ENCODE data around the gene CSRP2.

Gene CSRP2

GRCh38 chr12:76871082-76871481, 7.7 kb downstream of the CSRP2 start:
- Histone ChIP-seq H3K4me3 (no peak overlapping the region), H3K36me3 (peaks cover 0 to 3% (median 0%) of the 10 kb centered on the region in 3 donors), H3K4me1 (peaks cover 0 to 97% (median 24%) of the 10 kb centered on the region in 4 donors), H3K27me3 (no peaks in the 10 kb centered on the region), H3K9me3 (no peaks in the 10 kb centered on the region), H3K27ac (peak overlapping the region in 1 of 2 donors; percentile 46)
- intact Hi-C loops (cut with DNase I; ENCODE audit: low total_unique reads), result no loop called here
- TF ChIP-seq CTCF (IDR thresholded peaks at IDR 0.05), result no peak
- DNase-seq, result no peak

- intact Hi-C loops (cut with DNase I; ENCODE audit: low total_unique reads), result no loop called here
- no peaks in the 10 kb centered on the region for H3K27me3 ChIP-seq
- TF ChIP-seq CTCF (IDR thresholded peaks at IDR 0.05), result no peak
- peaks cover 0 to 82% (median 25%) of the 10 kb centered on the region in 4 donors for H3K4me1 ChIP-seq
- no peak overlapping the region for H3K4me3 ChIP-seq
- H3K36me3 ChIP-seq, result peaks cover 8 to 19% (median 13%) of the 10 kb centered on the region in 3 donors
- no peaks in the 10 kb centered on the region for H3K9me3 ChIP-seq
- peak overlapping the region; percentile 48 to 65 for H3K27ac ChIP-seq
- DNase-seq, result no peak
Observed at GRCh38 chr12:76866726-76867125, 12.1 kb downstream of the CSRP2 start.

GRCh38 chr12:76866151-76866567, 12.7 kb downstream of the CSRP2 start:
- no peak for TF ChIP-seq CTCF (IDR thresholded peaks at IDR 0.05)
- intact Hi-C loops (cut with DNase I; ENCODE audit: low total_unique reads), result no loop called here
- no peak for DNase-seq
- Histone ChIP-seq H3K4me3 (no peak overlapping the region), H3K36me3 (peaks cover 12 to 23% (median 13%) of the 10 kb centered on the region in 3 donors), H3K27ac (peak overlapping the region; percentile 48 to 65), H3K27me3 (no peaks in the 10 kb centered on the region), H3K4me1 (peaks cover 0 to 77% (median 24%) of the 10 kb centered on the region in 4 donors), H3K9me3 (no peaks in the 10 kb centered on the region)

GRCh38 chr12:76864791-76865400, 13.9 kb downstream of the CSRP2 start:
- Histone ChIP-seq H3K36me3 (peaks cover 19 to 33% (median 19%) of the 10 kb centered on the region in 3 donors), H3K4me1 (peaks cover 0 to 64% (median 22%) of the 10 kb centered on the region in 4 donors), H3K9me3 (no peaks in the 10 kb centered on the region), H3K4me3 (no peak overlapping the region), H3K27ac (peak overlapping the region; percentile 29 to 65), H3K27me3 (no peaks in the 10 kb centered on the region)
- DNase-seq, result no peak
- intact Hi-C loops (cut with DNase I; ENCODE audit: low total_unique reads), result no loop called here
- TF ChIP-seq CTCF (IDR thresholded peaks at IDR 0.05), result no peak

GRCh38 chr12:76863837-76864236, 15.0 kb downstream of the CSRP2 start:
- no peaks in the 10 kb centered on the region for H3K27me3 ChIP-seq
- no peaks in the 10 kb centered on the region for H3K9me3 ChIP-seq
- DNase-seq, result no peak
- intact Hi-C loops (cut with DNase I; ENCODE audit: low total_unique reads), result no loop called here
- peaks cover 0 to 54% (median 18%) of the 10 kb centered on the region in 4 donors for H3K4me1 ChIP-seq
- no peak overlapping the region for H3K4me3 ChIP-seq
- peak overlapping the region; percentile 25 to 65 for H3K27ac ChIP-seq
- H3K36me3 ChIP-seq, result peaks cover 29 to 44% (median 30%) of the 10 kb centered on the region in 3 donors
- no peak for TF ChIP-seq CTCF (IDR thresholded peaks at IDR 0.05)
